IPS-18a (cell line): ENCODE results near the gene ZBTB39.
"Not testable (repeated sequence)": the region's sequence is repeated elsewhere in the genome, so short reads cannot be mapped to it uniquely, and the experiment has no call there.

ENCODE experiments used
- H3K27ac ChIP-seq: one replicate; pipeline ENCODE4 v1.5.1; 2013; ENCODE audit warnings: low read length
- H3K27me3 ChIP-seq: one replicate; pipeline ENCODE4 v1.6.1; 2013; ENCODE audit warnings: mild to moderate bottlenecking, low read length; ENCODE audit not compliant: control insufficient read depth, insufficient read depth
- H3K36me3 ChIP-seq: one replicate; pipeline ENCODE4 v1.6.1; 2013; ENCODE audit warnings: low read depth, low read length; ENCODE audit not compliant: control insufficient read depth
- H3K4me1 ChIP-seq: one replicate; pipeline ENCODE4 v1.6.1; 2013; ENCODE audit warnings: low read depth, low read length; ENCODE audit not compliant: control insufficient read depth
- H3K4me3 ChIP-seq: one replicate; pipeline ENCODE4 v1.5.1; 2013; ENCODE audit warnings: low read length
- H3K9ac ChIP-seq: one replicate; pipeline ENCODE4 v1.6.1; 2013; ENCODE audit warnings: mild to moderate bottlenecking, low read length, moderate library complexity
- H3K9me3 ChIP-seq: one replicate; pipeline ENCODE4 v1.6.1; 2013; ENCODE audit warnings: low read depth, low read length; ENCODE audit not compliant: control insufficient read depth

The ZBTB39 gene

GRCh38 chr12:57005980-57006808, at the start of gene ZBTB39:
ZBTB39 (minus strand) TSS chr12:57006546; CDS start chr12:57004917, 1,629 bp downstream.
- H3K27ac ChIP-seq, result peak within 1 kb of the TSS; percentile 42

GRCh38 chr12:57055824-57056223, 49.5 kb upstream of the ZBTB39 start:
- H3K27ac ChIP-seq, result no peak overlapping the region
- H3K36me3 ChIP-seq, result peaks cover 46% of the 10 kb centered on the region
- H3K9me3 ChIP-seq, result no peaks in the 10 kb centered on the region
- H3K4me3 ChIP-seq, result no peak overlapping the region
- no peaks in the 10 kb centered on the region for H3K27me3 ChIP-seq
- H3K4me1 ChIP-seq, result no peaks in the 10 kb centered on the region
- no peak overlapping the region for H3K9ac ChIP-seq

More at GRCh38 chr12:57005980-57006808, at the start of gene ZBTB39:
- Histone ChIP-seq H3K27me3 (no peaks in the 10 kb centered on the region), H3K4me3 (peak within 1 kb of the TSS; percentile 93), H3K4me1 (peaks cover 30% of the 10 kb centered on the region), H3K9me3 (no peaks in the 10 kb centered on the region), H3K9ac (peak within 1 kb of the TSS; percentile 86), H3K36me3 (peaks cover 32% of the 10 kb centered on the region)

GRCh38 chr12:57053901-57054300, 47.6 kb upstream of the ZBTB39 start:
- H3K27ac ChIP-seq, H3K27me3 ChIP-seq, H3K9me3 ChIP-seq, H3K4me3 ChIP-seq, H3K9ac ChIP-seq, H3K4me1 ChIP-seq: not testable (repeated sequence)
- peaks cover 27% of the 10 kb centered on the region for H3K36me3 ChIP-seq

- not testable (repeated sequence) for H3K4me3 ChIP-seq, H3K27me3 ChIP-seq, H3K9ac ChIP-seq, H3K9me3 ChIP-seq, H3K4me1 ChIP-seq, H3K27ac ChIP-seq
- peaks cover 19% of the 10 kb centered on the region for H3K36me3 ChIP-seq
These were observed 46.8 kb upstream of the ZBTB39 start for GRCh38 chr12:57053146-57053545.

- Histone ChIP-seq H3K9ac (no peak overlapping the region), H3K4me1 (no peaks in the 10 kb centered on the region), H3K36me3 (no peaks in the 10 kb centered on the region), H3K4me3 (no peak overlapping the region), H3K27ac (no peak overlapping the region), H3K27me3 (no peaks in the 10 kb centered on the region), H3K9me3 (no peaks in the 10 kb centered on the region)
These were observed 44.7 kb upstream of the ZBTB39 start for GRCh38 chr12:57051011-57051410.

- Histone ChIP-seq H3K27me3 (no peaks in the 10 kb centered on the region), H3K36me3 (no peaks in the 10 kb centered on the region), H3K9ac (no peak within 1 kb of the TSS), H3K4me3 (no peak within 1 kb of the TSS), H3K9me3 (no peaks in the 10 kb centered on the region), H3K4me1 (no peaks in the 10 kb centered on the region), H3K27ac (no peak within 1 kb of the TSS)
These were observed 43.5 kb upstream of the ZBTB39 start, which contains the start of gene MYO1A for GRCh38 chr12:57049890-57050289. MYO1A (minus strand) TSS chr12:57050129; CDS start chr12:57048323, 1,806 bp downstream.

GRCh38 chr12:57049119-57049446, 42.7 kb upstream of the ZBTB39 start:
- Histone ChIP-seq H3K9me3 (no peaks in the 10 kb centered on the region), H3K27me3 (no peaks in the 10 kb centered on the region), H3K9ac (no peak overlapping the region), H3K4me3 (no peak overlapping the region), H3K36me3 (no peaks in the 10 kb centered on the region), H3K4me1 (no peaks in the 10 kb centered on the region), H3K27ac (no peak overlapping the region)

- Histone ChIP-seq H3K9ac (no peak overlapping the region), H3K4me1 (no peaks in the 10 kb centered on the region), H3K27me3 (no peaks in the 10 kb centered on the region), H3K27ac (no peak overlapping the region), H3K4me3 (no peak overlapping the region), H3K36me3 (no peaks in the 10 kb centered on the region), H3K9me3 (no peaks in the 10 kb centered on the region)
These were observed 42.2 kb upstream of the ZBTB39 start for GRCh38 chr12:57048423-57049118.

GRCh38 chr12:57047981-57048380, 41.6 kb upstream of the ZBTB39 start:
- H3K27me3 ChIP-seq, result no peaks in the 10 kb centered on the region
- H3K9ac ChIP-seq, result no peak overlapping the region
- H3K27ac ChIP-seq, result no peak overlapping the region
- no peaks in the 10 kb centered on the region for H3K9me3 ChIP-seq
- no peak overlapping the region for H3K4me3 ChIP-seq
- H3K36me3 ChIP-seq, result no peaks in the 10 kb centered on the region
- no peaks in the 10 kb centered on the region for H3K4me1 ChIP-seq

GRCh38 chr12:57046947-57047890, 40.9 kb upstream of the ZBTB39 start:
- no peaks in the 10 kb centered on the region for H3K4me1 ChIP-seq
- no peaks in the 10 kb centered on the region for H3K27me3 ChIP-seq
- H3K4me3 ChIP-seq, result no peak overlapping the region
- H3K27ac ChIP-seq, result no peak overlapping the region
- no peak overlapping the region for H3K9ac ChIP-seq
- H3K9me3 ChIP-seq, result no peaks in the 10 kb centered on the region
- H3K36me3 ChIP-seq, result no peaks in the 10 kb centered on the region

- no peaks in the 10 kb centered on the region for H3K9me3 ChIP-seq
- H3K36me3 ChIP-seq, result no peaks in the 10 kb centered on the region
- no peak overlapping the region for H3K9ac ChIP-seq
- H3K4me3 ChIP-seq, result no peak overlapping the region
- no peak overlapping the region for H3K27ac ChIP-seq
- no peaks in the 10 kb centered on the region for H3K27me3 ChIP-seq
- no peaks in the 10 kb centered on the region for H3K4me1 ChIP-seq
These were observed 39.9 kb upstream of the ZBTB39 start for GRCh38 chr12:57046086-57046791.
